GM23338 (cell line): Measurements from ENCODE around the gene DENND5B. TPM values are rescaled to one million over a fixed set of nuclear protein-coding genes. Genes with fewer than 3 reads are reported as not detected.

ENCODE experiments used
- ATAC-seq: fragments of 200-7000 bp; cut with Tn5 transposase; 3 replicates; pipeline ENCODE4 v1.9.1; 2020
- DNase-seq: peaks from one replicate; pipeline ENCODE4 v3.0.0-alpha.2; 2015; ENCODE audit warnings: low spot score
- H2AFZ ChIP-seq: fragments of 200-600 bp; sonication (generic); 2 replicates; pipeline ENCODE4 v1.8.0; 2016; ENCODE audit warnings: antibody characterized with exemption, mild to moderate bottlenecking, moderate library complexity
- H3F3A ChIP-seq: fragments of 200-600 bp; sonication (generic); replicated peaks from 2 replicates; pipeline ENCODE4 v1.8.0; 2017; ENCODE audit warnings: antibody characterized with exemption, mixed run types, low read depth
- H3K27ac ChIP-seq: fragments of 200-600 bp; sonication (generic); 2 replicates; pipeline ENCODE4 v1.6.1; 2016; ENCODE audit warnings: low read depth
- H3K27me3 ChIP-seq: fragments of 200-600 bp; sonication (generic); 2 replicates; pipeline ENCODE4 v1.8.0; 2016; ENCODE audit warnings: mild to moderate bottlenecking, mixed run types, moderate library complexity; ENCODE audit not compliant: insufficient read depth
- H3K36me3 ChIP-seq: fragments of 200-600 bp; sonication (generic); 2 replicates; pipeline ENCODE4 v1.8.0; 2016; ENCODE audit warnings: mild to moderate bottlenecking; ENCODE audit not compliant: insufficient read depth
- H3K4me1 ChIP-seq: fragments of 200-600 bp; sonication (generic); 2 replicates; pipeline ENCODE4 v1.8.0; 2016; ENCODE audit warnings: mild to moderate bottlenecking, moderate library complexity; ENCODE audit not compliant: insufficient read depth
- H3K4me2 ChIP-seq: fragments of 200-600 bp; sonication (generic); 2 replicates; pipeline ENCODE4 v1.7.1; 2017; ENCODE audit warnings: mixed run types
- H3K4me3 ChIP-seq: fragments of 200-600 bp; sonication (generic); 2 replicates; pipeline ENCODE4 v1.6.1; 2016; ENCODE audit warnings: mixed run types
- H3K79me2 ChIP-seq: fragments of 200-600 bp; sonication (generic); replicated peaks from 2 replicates; pipeline ENCODE4 v1.8.0; 2017; ENCODE audit warnings: mild to moderate bottlenecking; ENCODE audit not compliant: insufficient read depth
- H3K9me2 ChIP-seq: fragments of 200-600 bp; sonication (generic); 2 replicates; pipeline ENCODE4 v1.8.0; 2017; ENCODE audit not compliant: insufficient read depth
- H4K20me1 ChIP-seq: fragments of 200-600 bp; sonication (generic); replicated peaks from 2 replicates; pipeline ENCODE4 v1.8.0; 2017; ENCODE audit warnings: mild to moderate bottlenecking; ENCODE audit not compliant: insufficient read depth
- H3K27ac Mint-ChIP-seq: 2 replicates; pipeline ENCODE4 v1.8.0; 2020; ENCODE audit warnings: inconsistent platforms, mild to moderate bottlenecking, moderate library complexity, mixed read lengths
- H3K27me3 Mint-ChIP-seq: 3 replicates; pipeline ENCODE4 v1.8.0; 2022; ENCODE audit warnings: low read depth, mild to moderate bottlenecking, moderate library complexity, mixed read lengths, inconsistent platforms; ENCODE audit not compliant: insufficient read depth, poor library complexity
- H3K36me3 Mint-ChIP-seq: 3 replicates; pipeline ENCODE4 v1.8.0; 2021; ENCODE audit warnings: low read depth, mild to moderate bottlenecking, inconsistent platforms, moderate library complexity, mixed read lengths
- H3K4me1 Mint-ChIP-seq: 3 replicates; pipeline ENCODE4 v1.8.0; 2020; ENCODE audit warnings: mild to moderate bottlenecking, inconsistent platforms, mixed read lengths
- H3K4me3 Mint-ChIP-seq: 3 replicates; pipeline ENCODE4 v1.8.0; 2021; ENCODE audit warnings: moderate library complexity, mild to moderate bottlenecking, inconsistent platforms, mixed read lengths
- H3K9me3 Mint-ChIP-seq: 3 replicates; pipeline ENCODE4 v1.8.0; 2020; ENCODE audit warnings: moderate library complexity, mild to moderate bottlenecking, inconsistent platforms, mixed read lengths
- CREB1 ChIP-seq: fragments of 250-450 bp; sonication (Bioruptor Pico); IDR thresholded peaks from 2 replicates; pipeline ENCODE4 v1.5.0; 2020; ENCODE audit warnings: low read depth, mild to moderate bottlenecking, moderate library complexity
- CTCF ChIP-seq, 2 experiments: fragments of 200-600 bp in 1 of 2; sonication (generic) in 1 of 2; conservative IDR thresholded peaks; 2 replicates each; pipeline versions ENCODE4 v1.5.1 to v1.6.1; 2016 to 2017; ENCODE audit warnings: antibody characterized with exemption in 2 of 2, low read depth in 2 of 2, mild to moderate bottlenecking in 2 of 2, moderate library complexity in 1 of 2
- ETS1 ChIP-seq: IDR thresholded peaks from 2 replicates; pipeline ENCODE4 v1.6.1; 2016; ENCODE audit warnings: antibody characterized with exemption
- EZH2 ChIP-seq: fragments of 200-600 bp; sonication (generic); IDR thresholded peaks from one replicate; pipeline ENCODE4 v1.8.0; 2017; ENCODE audit warnings: antibody characterized with exemption, mild to moderate bottlenecking, low read depth; ENCODE audit not compliant: unreplicated experiment
- EZH2phosphoT487 ChIP-seq: fragments of 200-600 bp; sonication (generic); IDR thresholded peaks from one replicate; pipeline ENCODE4 v1.8.1; 2018; ENCODE audit warnings: antibody characterized with exemption; ENCODE audit not compliant: unreplicated experiment
- JUNB ChIP-seq: IDR thresholded peaks from one replicate; pipeline ENCODE4 v1.6.1; 2016; ENCODE audit warnings: antibody characterized with exemption; ENCODE audit not compliant: unreplicated experiment
- NANOG ChIP-seq: IDR thresholded peaks from 2 replicates; pipeline ENCODE4 v1.6.1; 2016; ENCODE audit warnings: antibody characterized with exemption, borderline replicate concordance
- POLR2AphosphoS5 ChIP-seq: IDR thresholded peaks from 2 replicates; pipeline ENCODE4 v1.6.1; 2016; ENCODE audit warnings: antibody characterized with exemption, low read depth
- REST ChIP-seq: IDR thresholded peaks from one replicate; pipeline ENCODE4 v1.6.1; 2018; ENCODE audit warnings: antibody characterized with exemption; ENCODE audit not compliant: unreplicated experiment
- STAT1 ChIP-seq: IDR thresholded peaks from one replicate; pipeline ENCODE4 v1.6.1; 2016; ENCODE audit warnings: antibody characterized with exemption; ENCODE audit not compliant: unreplicated experiment
- ZNF114 ChIP-seq: fragments of 250-450 bp; sonication (Bioruptor Pico); IDR thresholded peaks from 2 replicates; pipeline ENCODE4 v1.5.0; 2020; ENCODE audit warnings: mild to moderate bottlenecking, moderate library complexity
- ZNF331 ChIP-seq: fragments of 250-450 bp; sonication (Bioruptor Pico); IDR thresholded peaks from 2 replicates; pipeline ENCODE4 v1.5.0; 2020; ENCODE audit warnings: low read depth, mild to moderate bottlenecking, moderate library complexity
- ZNF462 ChIP-seq: fragments of 250-450 bp; sonication (Bioruptor Pico); IDR thresholded peaks from 2 replicates; pipeline ENCODE4 v1.5.0; 2020; ENCODE audit warnings: mild to moderate bottlenecking, moderate library complexity
- polyA plus RNA-seq: library from polyadenylated mRNA; unstranded; fragments of >200 nt; fragmentation: Nextera tagmentation; extraction: Ambion mirVana; gene quantifications from 2 replicates; pipeline ENCODE4 v1.2.1, GENCODE V29; 2016
- total RNA-seq: library from RNA; depleted of rRNA; stranded (reverse); fragments of >200 nt; shearing (Covaris generic); gene quantifications from 2 replicates; pipeline ENCODE4 v1.2.3, GENCODE V29; 2014

Gene DENND5B
- total and polyA plus RNA-seq, 2 experiments from 2014 or later = 6.5 to 17.2 TPM

- 0 out of 2 replicates have a peak, but pooled peaks cover 6% of the 10 kb centered on the region for H3F3A ChIP-seq
- H3K4me3 ChIP-seq = no peak overlapping the region
- Mint-ChIP-seq H3K27me3 (no peaks in the 10 kb centered on the region), H3K9me3 (no peaks in the 10 kb centered on the region), H3K36me3 (no peaks in the 10 kb centered on the region), H3K4me1 (no peaks in the 10 kb centered on the region), H3K4me3 (no peak overlapping the region), H3K27ac (no peak overlapping the region)
- H3K27me3 ChIP-seq = no peaks in the 10 kb centered on the region
- H4K20me1 ChIP-seq = no peaks in the 10 kb centered on the region
- no peak overlapping the region for H2AFZ ChIP-seq
- no peak overlapping the region for H3K4me2 ChIP-seq
- no peaks in the 10 kb centered on the region for H3K79me2 ChIP-seq
- no peaks in the 10 kb centered on the region; the same call in 1 of the 2 replicates for H3K9me2 ChIP-seq
- TF ChIP-seq ZNF462 (CRISPR knock-in tag) (no peak), ZNF114 (CRISPR knock-in tag) (no peak), CREB1 (CRISPR knock-in tag) (no peak), REST (no peak), ETS1 (no peak), STAT1 (no peak), ZNF331 (CRISPR knock-in tag) (no peak), EZH2phosphoT487 (no peak), CTCF (conservative IDR thresholded peaks at IDR 0.05; ENCODE audit: low read depth in 2 of 2) (no peak), EZH2 (no peak), NANOG (no peak), POLR2AphosphoS5 (no peak), JUNB (no peak)
- DNase-seq = no peak
- no peaks in the 10 kb centered on the region for H3K36me3 ChIP-seq
- H3K27ac ChIP-seq = no peak overlapping the region; the same call in 1 of the 2 replicates
- no peak for ATAC-seq
- H3K4me1 ChIP-seq = no peaks in the 10 kb centered on the region
Measured at GRCh38 chr12:31431721-31432240, 159.2 kb downstream of the DENND5B start.
